NCI-H2029 (cell line): ENCODE results near the gene SOCS7.
A peak's percentile ranks its signal among the peaks of the same experiment; 100 is the strongest.

Source experiments
- DNase-seq: peaks from one replicate; lab custom pipeline; 2025; lab: John Stamatoyannopoulos, UW

Gene SOCS7

GRCh38 chr17:38338053-38338452 is 13.6 kb upstream of the SOCS7 start:
- DNase-seq, result no peak

GRCh38 chr17:38338535-38338934 is 13.1 kb upstream of the SOCS7 start:
- DNase-seq, result no peak

GRCh38 chr17:38339891-38340290 is 11.8 kb upstream of the SOCS7 start:
- DNase-seq, result no peak

GRCh38 chr17:38341035-38341721 is 10.5 kb upstream of the SOCS7 start:
- peak; percentile 67 for DNase-seq

GRCh38 chr17:38342886-38343607 is 8.6 kb upstream of the SOCS7 start:
- DNase-seq, result no peak

- no peak for DNase-seq
These were observed 7.8 kb upstream of the SOCS7 start, which contains the start of gene GPR179 for GRCh38 chr17:38343608-38344419. Gene GPR179 (minus strand): TSS chr17:38343956. CDS start chr17:38343789, 167 bp downstream.

GRCh38 chr17:38344420-38344745 is 7.3 kb upstream of the SOCS7 start:
- DNase-seq, result no peak

- no peak for DNase-seq
These were observed 5.9 kb upstream of the SOCS7 start for GRCh38 chr17:38345743-38346142.

- DNase-seq, result peak; percentile 47
These were observed 2.4 kb upstream of the SOCS7 start for GRCh38 chr17:38349097-38349730.

- no peak for DNase-seq
These were observed 1.6 kb upstream of the SOCS7 start for GRCh38 chr17:38350035-38350434.

- DNase-seq, result no peak
These were observed 821 bp downstream of the SOCS7 start for GRCh38 chr17:38352245-38353085.

- DNase-seq, result no peak
These were observed 1.5 kb downstream of the SOCS7 start for GRCh38 chr17:38353086-38353604.

- no peak for DNase-seq
These were observed 2.0 kb downstream of the SOCS7 start for GRCh38 chr17:38353668-38354067.

GRCh38 chr17:38354466-38354865 is 2.8 kb downstream of the SOCS7 start:
- DNase-seq, result no peak

GRCh38 chr17:38355251-38355650 is 3.6 kb downstream of the SOCS7 start:
- DNase-seq, result no peak

- DNase-seq, result no peak
These were observed 6.0 kb downstream of the SOCS7 start for GRCh38 chr17:38357486-38358123.

GRCh38 chr17:38358586-38359513 is 7.2 kb downstream of the SOCS7 start:
- DNase-seq, result no peak

GRCh38 chr17:38361694-38362465 is 10.2 kb downstream of the SOCS7 start:
- DNase-seq, result no peak

GRCh38 chr17:38363016-38363415 is 11.4 kb downstream of the SOCS7 start:
- DNase-seq, result no peak
